Left ventricle myocardium superior (tissue), 1 donor: ENCODE measurements around the gene GLI2. TPM values are rescaled to one million over a fixed set of nuclear protein-coding genes. Genes with fewer than 3 reads are reported as not detected.

Source experiments
- ATAC-seq: fragments of 200-7000 bp; cut with Tn5 transposase; one replicate; pipeline ENCODE4 v1.9.1; 2020; ENCODE audit warnings: mild to moderate bottlenecking, moderate library complexity
- DNase-seq: peaks from one replicate; pipeline ENCODE4 v3.0.0-alpha.2; 2020
- intact Hi-C: fragments of 100-400 bp; cut with micrococcal nuclease; formaldehyde crosslinking; loops from one replicate; pipeline ENCODE4 v1.11.0; 2022
- total RNA-seq: library from RNA; stranded (reverse); fragmentation: NEBNext Ultra II Directional; extraction: Animal tissue kit (Norgen Biotek cat#: 25700); gene quantifications from one replicate; pipeline ENCODE4 v1.2.1, GENCODE V29; 2021
- donor health status: DM: no; HTN: yes; CAD: no; lungs with severe emphysema.

GLI2 gene
- total RNA-seq, 1 donor from 2014 or later: 2.1 TPM

DNA sequence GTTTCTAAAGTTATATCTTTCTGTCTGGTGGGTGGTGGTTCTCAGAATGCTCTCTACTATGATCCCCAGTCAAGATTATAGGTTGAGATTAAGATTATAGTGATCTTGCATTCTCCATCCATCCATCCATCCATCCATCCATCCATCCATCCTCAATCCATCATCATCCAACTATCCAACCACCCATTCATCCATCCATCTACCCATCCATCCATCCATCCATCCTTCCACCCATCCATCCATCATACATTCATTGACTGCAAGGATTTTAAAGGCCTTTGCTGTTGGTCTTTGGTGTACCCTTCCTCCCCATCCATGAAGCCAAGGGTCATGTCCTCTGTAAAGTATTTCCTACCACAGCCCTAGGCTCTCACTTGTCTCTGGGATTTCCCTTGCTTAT, 13.1 kb downstream of the GLI2 start:
- ATAC-seq: no peak
- intact Hi-C loops: loop anchor here (10.0 kb wide), 1 partner anchor 116 kb away; no protein-coding TSS in a partner anchor
- DNase-seq: no peak

DNA sequence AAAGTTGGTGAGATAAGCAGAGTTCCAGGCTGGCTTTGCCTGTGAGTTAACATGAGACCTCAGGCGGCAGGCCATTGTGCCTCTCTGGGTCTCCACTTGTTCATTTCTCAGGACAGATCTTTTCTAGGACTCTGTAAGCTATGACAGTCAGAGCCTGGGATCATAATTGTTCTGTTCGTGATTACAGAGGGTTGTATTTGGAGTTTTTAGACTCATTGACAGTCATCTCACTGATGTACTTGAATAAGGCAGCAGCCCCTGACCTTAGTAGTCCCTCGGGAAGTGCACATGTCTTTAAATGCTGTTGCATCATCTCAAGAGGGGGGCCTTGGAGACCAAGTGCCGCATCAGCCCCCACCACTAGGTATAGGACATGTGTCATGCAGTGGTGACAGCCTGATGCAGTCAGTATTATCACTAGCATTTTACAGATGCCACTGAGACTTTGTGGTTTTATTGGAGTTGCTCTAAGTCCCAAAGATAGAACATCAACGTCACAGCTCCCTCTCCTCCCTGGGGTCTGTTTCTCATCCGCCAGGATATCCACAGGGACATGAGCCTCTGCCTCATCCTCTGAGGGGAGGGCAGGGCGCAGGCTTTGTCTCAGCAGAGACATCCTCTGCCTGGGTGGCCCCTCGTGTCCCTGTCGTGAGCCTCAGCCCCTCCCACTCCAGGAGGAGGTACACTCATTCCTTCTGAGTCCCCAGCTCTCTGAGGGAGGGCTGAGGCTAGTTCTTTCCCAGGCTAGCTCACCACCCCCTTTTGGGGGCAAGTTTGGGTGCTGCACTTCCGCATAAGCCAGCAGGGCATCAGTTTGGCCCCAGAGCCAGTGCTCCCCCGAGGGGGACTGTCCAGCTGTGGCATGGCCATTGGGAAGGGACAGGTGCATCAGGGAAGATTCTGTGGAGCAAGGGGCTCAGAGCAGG, 14.1 kb downstream of the GLI2 start:
- intact Hi-C loops: loop anchor here (10.0 kb wide), 1 partner anchor 115 kb away; no protein-coding TSS in a partner anchor
- ATAC-seq (peak; percentile 75), DNase-seq (no peak)

DNA sequence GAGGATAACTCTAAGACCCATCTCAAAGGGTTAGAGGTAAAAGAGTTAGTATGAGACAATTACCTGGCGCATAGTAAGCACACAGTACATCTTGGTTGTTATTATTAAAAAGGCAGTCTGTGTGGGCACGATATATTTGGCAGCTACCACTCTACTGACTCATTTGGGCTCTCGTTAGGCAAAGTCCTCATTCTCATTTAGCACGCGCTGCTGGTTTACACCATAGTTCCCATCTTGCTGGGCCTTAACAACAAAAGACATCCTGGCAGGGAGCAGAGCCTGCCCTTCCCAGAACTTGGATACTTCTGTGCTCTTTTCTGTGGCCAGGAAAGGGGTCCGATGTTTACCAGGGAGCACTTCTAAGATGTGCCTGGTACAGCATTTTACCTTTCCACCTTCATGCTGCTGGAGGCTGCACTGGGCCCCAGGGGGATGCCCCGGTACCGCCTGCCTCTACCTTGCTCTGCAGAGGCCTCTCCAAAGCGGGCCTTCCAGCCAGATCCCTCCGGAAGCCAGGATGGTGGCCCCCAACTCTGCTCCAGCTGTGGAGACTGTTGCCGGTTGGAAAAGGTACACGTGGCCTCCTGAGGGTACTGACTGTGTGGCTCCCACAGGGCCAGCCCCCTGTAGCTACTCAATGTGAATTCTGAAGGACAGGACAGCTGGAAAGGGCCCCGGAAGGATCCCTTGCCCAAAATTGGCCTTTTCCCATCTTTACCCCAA, 15.0 kb downstream of the GLI2 start:
- intact Hi-C loops: no loop called here
- ATAC-seq (no peak), DNase-seq (no peak)

DNA sequence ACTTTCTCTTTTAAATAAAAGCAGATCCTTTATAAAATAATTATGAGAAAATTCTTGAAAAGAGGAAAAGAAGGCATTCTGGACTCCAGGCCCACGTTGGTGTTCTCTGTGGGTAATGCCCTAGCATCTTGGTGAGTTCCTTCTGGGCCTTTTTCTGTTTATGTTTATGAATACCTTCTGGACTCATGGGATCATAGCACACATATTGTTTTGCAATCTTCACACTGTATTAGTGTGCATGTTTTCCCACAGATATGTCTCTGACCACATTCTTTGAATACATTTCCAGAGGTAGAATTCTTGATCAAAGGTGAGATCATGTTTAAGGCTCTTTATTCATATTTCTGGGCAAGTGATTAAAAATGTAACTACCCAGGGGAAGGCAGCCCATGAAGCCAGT, 15.9 kb downstream of the GLI2 start:
- intact Hi-C loops: no loop called here
- no peak for DNase-seq
- no peak for ATAC-seq

DNA sequence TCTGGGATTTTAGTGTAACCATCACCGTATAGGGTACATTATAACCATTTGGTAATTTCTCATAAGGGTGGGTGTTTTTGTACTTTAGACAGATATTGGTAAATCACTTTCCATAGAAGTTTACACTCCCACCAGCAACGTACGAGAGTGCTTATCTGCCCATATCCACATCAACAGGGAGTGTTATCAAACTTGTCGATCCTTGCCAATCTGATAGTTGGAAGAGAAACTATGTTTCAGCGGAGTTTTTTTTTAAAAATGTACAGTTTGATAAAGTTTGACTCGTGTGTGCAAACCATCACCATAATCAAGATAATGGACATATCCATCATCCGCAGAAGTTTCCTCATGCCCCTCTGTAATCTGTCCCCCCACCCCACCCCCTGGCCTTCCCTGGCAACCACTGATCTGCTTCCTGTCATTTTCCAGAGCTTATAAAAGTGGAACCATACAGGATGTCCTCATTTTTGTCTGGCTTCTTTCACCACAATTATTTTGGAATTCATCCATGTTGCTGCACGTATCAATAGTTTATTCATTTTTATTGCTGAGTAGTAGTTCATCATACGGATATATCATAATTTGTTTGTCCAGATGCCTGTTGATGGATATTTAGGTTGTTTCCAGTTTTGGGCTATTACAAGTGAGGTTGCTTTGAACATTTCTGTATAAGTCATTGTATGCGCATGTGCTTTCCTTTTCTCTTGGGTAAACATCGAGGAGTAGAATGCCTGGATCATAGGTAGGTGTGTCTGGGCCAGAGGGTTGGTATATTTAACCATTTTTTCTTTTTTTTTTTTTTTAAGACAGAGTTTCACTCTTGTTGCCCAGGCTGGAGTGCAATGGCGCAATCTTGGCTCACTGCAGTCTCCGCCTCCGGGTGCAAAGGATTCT, 18.6 kb downstream of the GLI2 start:
- ATAC-seq (no peak), DNase-seq (no peak)

DNA sequence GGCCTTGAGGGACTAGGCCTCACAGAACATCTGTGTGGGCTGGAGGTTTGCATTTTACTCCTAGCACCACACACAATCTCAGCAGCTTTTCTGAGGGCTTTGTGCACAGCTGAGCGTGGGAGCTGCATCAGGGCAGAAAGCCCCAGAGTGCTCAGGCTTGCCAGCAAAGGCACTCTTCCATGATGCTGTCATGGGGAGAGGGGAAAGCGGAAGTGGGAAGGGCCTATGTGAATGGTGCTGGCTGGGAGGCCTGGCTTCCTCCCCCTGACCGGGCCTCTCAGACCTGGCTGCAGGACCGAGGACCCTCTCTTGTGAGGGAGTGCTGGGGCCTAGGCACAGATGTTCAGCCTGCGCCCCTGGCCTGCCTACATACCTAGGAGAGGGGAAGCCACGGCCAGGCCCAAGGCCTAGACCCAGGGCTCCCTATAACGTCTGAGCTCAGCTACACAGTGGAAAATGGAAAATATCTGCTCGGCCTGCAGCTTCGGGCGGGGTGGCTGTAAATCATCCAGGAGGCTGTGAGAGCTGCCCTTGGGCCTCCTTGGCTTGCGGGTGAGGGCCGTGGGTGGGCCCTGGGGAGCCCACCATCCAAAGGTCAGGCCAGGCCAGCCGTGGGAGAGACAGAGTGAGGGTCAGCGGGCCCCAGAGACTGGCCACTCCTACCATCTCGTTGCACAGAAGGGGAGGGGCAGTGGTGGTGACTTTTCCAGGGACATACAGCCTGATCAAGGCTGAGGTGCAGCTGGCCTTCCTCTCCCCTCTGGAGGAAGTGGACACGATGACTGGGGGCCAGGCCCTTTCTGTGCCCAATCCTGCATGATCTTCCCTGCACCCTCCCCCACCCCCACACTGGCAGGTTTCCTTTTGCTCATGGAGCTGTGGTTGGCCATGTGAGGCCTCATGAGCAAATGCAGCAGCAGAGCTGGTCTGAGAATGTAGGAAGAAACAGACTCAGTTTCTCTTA, 22.8 kb downstream of the GLI2 start:
- DNase-seq (peak; percentile 77), ATAC-seq (peak; percentile 94)
- intact Hi-C loops: no loop called here

More for the DNA sequence above, 18.6 kb downstream of the GLI2 start:
- intact Hi-C loops: no loop called here

DNA sequence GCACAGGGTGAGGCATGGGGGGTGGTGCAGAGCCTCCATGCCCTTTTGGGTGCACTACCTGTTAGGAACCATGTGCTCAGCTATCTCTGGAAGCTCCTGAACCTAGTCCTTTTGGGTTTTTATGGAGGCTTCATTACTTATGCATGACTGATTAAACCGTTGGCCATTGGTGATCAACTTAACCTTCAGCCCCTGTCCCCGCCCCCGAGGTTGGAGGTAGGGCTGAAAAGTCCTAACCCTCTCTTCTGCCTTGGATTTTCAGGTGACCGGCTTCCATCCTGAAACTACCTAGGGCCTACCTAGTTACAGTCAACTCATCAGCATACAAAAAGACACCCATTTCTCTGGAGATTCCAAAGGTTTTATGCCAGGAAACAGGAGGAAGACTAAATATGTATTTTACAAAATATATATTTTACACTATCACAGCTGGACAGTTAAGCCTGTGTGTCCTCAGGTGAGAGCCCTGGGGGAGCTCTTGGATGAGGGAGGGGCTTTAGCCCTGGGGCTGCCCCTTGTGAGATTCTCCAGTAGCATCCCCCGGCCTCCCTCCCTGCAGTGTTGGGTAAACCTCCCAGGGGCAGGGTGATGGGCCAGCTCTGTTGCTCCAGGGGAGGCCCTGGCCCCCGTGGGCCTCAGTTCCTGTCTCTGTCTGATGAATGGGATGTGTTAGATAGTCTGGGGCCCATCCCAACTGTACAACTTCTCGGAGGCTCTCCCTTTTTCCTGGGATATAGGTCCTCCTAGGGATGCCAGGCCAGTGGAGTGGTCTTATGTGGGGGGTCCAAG, 24.1 kb downstream of the GLI2 start:
- ATAC-seq (no peak), DNase-seq (peak; percentile 13)
- intact Hi-C loops: no loop called here

DNA sequence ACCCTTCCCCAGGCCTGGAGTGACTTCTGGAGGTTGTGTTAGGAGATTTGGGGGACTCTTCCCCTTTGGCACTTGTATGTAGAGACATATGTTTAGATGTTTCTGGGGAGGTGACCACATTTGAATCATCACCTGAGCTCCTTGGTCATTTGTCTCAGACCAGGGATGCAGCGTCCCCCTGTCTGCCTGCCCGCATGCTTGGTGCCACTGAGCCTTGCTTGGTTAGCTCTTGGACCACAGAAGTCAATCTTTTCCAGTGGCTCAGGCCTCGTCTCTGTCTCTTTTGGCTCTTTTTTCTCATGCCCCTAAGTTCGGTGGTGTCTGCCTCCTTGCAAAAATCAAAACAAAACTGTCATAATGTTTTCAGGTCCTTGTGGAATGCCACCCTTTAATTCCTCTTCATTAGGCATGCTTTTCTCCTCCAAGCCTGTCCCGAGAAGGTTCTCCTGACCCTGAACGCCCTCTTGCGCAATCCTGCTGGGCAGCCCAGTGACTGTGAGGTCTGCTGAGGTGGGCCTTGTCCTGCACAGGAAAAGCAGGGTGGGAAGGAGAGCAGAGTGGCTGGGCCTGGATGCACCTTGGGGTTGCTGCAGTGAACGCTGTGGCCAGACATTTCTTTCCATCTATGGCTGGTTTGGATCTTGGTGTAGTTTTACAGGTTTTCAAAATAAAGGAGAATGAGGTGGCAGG, 24.9 kb downstream of the GLI2 start:
- intact Hi-C loops: no loop called here
- ATAC-seq: no peak
- DNase-seq: peak; percentile 71

DNA sequence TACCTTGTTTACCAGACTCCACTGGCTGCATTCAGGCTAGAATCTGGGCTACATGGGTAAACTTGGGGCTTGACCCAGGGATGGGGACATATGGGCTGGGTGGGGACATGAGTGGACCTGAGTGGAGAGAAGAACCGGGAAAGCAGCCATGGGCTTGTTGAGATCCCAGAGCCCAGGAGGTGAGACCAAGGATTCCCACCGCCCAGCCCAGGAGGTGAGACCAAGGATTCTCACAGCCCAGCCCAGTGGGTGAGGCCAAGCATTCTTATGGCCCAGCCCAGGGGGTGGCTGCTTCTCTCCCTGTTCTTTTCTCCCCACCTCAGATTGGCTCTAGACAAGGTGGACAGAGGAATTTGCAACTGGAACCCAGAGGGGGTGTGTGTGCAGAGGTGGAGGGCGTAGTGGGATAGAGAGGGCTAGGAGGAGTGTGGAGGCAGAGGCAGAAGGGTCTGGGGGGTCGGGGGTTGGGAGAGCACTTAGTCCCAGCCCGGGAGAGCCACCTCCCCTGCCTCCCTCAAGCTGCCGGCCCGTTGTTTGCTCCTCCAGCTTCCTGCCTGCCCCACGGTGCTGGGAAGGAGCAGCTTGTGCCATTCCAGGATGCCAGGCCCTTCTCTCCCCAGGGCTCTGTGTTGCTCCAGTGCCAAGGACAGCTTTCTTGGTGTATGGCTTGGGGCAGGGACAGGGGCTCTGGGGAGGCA, 25.6 kb downstream of the GLI2 start:
- ATAC-seq (no peak), DNase-seq (peak; percentile 15)
- intact Hi-C loops: no loop called here

DNA sequence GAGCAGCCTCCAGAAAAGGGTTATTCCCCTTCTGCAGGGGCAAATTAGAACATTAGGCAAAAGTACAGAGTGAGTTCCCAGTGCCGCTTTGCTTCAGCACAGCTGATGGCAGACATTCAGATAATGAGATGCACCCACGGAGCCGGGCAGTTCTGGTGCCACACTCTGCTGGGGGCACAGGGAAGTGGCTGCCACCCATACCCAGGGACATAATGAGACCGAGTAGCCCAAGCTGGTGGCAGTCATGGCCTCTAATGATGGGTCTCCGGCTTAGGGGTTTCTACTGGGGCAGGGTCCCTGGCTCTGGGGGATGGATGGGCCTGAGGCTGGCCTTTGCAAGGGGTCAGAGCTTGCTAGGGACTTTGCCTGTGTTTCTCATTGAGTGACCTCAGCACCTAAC, 26.2 kb downstream of the GLI2 start:
- ATAC-seq (no peak), DNase-seq (peak; percentile 15)
- intact Hi-C loops: no loop called here

DNA sequence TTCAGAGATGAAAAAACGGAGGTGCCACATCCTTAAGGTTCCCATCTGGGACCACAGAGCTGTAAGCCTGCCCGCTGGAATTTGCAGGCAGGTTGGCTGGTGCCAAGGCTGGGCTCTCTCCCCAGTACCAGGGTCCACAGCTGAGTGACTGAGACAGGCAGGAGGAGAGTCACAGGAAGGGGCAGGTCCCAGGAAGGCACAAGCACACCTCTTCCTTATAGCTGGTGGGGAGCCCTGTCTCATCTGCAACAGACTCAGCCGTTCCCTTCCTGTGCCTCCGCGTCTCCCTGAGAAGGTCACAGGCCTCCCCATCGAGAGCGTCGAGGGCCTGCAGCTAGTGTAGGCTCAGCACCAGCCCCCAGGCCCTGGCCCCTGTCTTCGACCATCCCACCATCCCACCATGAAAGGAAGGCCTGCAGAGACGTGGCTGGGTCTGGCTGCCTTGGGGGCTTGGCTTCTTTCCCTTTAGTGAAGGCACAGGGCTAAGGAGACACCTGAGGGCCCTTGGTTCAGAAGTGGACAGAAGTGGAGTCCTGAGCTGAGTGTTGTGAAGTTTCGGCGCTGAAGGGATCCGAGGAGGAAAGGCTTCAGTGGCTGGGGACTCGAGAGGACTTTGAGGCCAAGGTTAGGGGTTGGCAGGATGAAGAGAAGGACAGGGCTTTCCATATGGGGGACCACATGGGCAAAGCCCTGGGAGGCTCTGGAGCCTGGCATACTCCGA, 26.8 kb downstream of the GLI2 start:
- DNase-seq (peak; percentile 22), ATAC-seq (no peak)
- intact Hi-C loops: no loop called here

DNA sequence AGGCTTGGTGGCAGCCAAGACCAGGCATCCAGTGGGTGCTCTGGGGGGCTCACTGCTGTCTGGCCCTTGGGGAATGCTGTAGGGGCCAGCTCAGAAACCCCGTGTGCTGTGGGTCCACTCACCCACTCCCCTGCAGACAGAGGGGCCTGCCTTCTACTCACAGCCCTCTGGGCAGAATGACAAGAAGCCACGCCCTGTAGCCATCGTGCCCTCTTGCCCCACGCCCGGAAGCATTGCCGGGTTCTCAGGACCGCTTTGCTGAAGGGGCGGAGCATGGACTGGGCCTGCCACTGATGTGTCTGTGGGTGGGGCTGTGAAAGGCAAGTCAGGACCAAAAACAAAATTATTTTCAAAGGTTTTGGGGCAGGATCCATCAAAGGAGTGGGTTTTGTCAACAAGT, 27.8 kb downstream of the GLI2 start:
- DNase-seq (peak; percentile 41), ATAC-seq (no peak)
- intact Hi-C loops: no loop called here

DNA sequence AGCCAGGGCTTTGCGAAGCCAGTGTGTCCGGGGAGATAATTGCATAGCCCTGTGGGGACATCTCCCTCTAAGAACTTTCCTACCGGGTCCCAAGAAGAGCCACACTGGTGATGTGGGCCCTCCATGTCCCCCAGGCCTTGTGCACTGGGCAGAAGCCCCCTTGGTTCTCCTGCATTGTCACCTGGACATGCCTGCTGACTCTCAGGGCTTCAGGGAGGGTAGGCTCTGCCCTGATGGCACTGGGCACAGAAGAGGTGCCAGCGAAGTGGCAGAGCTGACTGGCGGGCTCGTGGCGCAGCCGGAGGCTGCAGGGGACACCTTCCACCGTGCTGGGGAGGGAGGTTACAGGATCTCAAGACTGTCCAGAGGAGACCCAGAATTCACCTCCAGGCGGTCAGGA, 28.3 kb downstream of the GLI2 start:
- no peak for ATAC-seq
- DNase-seq: peak; percentile 14
- intact Hi-C loops: no loop called here

DNA sequence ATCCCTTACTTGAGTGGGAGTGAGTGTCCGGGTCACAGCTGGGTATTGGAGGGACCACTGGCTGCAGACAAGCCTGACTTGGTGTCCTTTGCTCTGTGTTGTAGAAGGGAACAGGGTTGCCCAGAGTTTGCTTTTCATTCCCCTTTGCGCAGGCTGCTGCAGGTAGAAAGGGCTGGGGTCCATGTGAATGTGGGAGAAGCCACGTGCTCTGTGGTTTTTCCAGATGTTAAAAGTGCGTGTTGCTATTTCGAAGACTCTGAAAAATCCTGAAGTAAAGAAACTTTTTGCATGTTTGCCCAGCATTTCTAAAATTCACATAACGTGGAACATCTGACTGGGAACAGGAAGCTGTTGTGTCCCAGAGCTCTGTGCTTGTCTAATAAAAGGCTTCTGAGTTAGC, 28.8 kb downstream of the GLI2 start:
- DNase-seq (peak; percentile 5), ATAC-seq (no peak)
- intact Hi-C loops: no loop called here

DNA sequence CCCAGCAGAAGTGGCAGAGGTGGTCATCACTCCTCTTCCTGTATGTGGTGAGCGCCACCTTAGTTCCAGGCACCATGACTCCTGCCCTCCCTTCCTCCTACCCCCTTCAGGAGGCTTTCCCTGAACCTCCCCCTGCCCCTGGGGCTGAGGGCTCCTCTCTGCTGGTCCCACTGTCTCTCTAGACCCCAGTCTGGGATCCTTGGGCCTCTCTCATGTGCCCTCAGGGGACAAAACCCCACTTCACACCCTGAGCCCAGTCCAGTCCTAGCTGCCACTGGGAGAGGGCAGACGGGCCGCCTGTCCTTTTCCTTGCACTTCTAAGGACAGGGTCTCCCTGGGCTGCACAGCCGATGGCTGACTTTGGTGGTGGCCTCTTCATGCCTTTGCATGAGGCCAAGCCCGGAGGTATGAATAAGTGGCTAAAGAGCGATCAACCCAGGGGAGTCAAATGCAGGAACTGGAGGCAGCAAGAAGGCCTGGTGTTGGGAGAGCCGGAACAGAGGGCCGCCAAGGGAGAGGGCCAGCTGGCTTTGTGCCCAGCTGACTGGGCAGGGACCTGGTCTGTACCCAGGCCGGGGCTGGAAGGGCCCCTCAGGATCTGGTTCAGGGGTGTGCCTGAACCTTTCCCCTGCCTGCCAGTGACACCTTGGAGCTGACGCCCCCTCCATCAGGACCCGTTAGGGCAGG, 29.5 kb downstream of the GLI2 start:
- intact Hi-C loops: no loop called here
- ATAC-seq: peak; percentile 67
- peak; percentile 73 for DNase-seq
